HG03103 (cell line): ENCODE measurements around the gene KCNJ12.

ENCODE experiments used
- ATAC-seq: cut with Tn5 transposase; IDR thresholded peaks from one replicate; pipeline ENCODE4 v1.9.1; 2021; ENCODE audit warnings: low read depth; ENCODE audit not compliant: unreplicated experiment

Gene KCNJ12

DNA sequence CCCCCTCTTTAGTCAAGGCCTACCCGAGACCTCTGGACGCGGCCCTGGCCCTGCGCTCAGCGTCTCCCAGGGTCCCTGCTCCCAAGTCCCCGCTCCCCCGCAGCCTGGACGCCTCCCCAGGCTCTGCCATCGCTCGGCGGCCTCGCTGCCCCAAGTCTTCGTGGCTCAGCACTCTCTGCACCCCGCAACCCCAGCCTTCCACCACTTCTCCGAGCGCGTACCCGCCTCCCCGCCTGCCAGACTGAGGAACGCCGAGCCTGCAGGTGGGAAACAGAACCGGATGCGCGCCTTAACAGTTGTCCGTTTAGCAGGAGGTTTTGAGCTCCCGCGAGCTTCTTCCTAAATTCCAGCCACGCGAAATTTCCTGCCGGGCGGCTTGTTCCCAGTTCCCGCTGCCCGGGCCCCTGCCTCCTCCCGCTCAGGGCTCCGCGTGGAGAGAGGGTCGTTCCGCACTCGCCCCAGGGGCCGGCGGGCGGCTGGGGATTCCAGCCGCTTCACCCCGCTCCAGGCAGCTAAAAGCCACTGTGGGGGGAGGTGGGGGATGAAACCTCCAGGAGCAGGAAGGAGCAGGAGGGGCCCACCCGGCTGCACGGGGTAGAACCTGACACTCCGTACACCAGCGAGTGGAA is 87.7 kb downstream of the KCNJ12 start:
- ATAC-seq: no peak

DNA sequence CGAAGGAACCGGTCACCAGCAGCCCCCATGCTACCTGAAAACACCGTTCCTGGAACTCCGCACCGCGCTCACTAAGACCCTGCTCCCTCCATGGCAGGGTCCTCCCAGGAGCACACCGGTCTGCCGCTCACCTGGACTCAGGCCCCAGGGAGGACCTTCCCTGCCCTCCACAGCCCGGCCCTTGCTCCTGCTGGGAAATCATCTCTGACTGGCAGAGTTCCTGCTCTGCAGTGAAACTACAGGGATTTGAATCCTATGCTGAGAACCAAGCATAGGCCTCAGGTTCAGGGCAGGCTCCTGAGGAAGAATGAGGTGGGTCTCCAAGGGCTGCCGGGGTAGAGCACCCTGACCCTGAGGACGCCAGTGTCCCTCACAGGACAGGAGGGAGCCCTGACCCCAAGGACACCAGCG is 88.5 kb downstream of the KCNJ12 start:
- ATAC-seq: no peak

DNA sequence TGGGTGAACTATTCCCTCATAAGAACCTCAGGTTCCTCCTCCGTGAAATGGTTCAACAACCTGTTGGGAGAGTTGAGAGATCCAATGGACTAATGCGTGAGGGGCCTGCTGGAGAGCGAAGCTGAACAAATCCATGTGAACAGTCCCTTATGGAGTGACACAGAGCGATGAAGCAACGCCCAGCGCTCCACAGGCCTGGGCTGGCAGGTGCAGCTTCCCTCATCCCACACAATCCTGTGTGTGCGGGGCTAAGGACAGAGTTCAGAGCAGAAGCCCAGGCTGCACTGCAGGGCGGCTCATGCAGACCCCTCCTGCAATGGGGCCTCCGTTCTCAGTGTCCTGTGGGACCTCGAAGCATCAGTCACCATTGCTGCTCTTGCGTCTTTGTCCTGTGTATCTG is 90.4 kb downstream of the KCNJ12 start:
- ATAC-seq: no peak

DNA sequence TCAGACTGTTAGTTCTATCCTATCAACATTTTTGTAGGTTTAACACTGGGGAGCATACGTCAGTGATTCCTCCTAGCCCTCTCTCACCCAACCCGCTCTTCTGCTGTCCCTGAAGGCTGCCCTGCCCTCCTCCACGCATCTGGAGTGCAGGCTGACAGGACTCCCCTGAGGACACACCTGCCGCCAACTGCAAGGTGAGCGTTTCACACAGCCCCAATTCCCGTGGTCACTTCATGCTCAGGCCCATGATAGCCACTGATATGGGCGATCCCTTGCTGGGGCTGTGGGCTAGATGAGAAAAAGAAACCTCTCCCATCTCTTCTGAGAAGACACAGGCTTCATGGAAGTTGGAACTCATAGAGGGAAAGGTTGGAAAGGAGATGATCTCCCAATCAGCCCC is 91.0 kb downstream of the KCNJ12 start:
- no peak for ATAC-seq

DNA sequence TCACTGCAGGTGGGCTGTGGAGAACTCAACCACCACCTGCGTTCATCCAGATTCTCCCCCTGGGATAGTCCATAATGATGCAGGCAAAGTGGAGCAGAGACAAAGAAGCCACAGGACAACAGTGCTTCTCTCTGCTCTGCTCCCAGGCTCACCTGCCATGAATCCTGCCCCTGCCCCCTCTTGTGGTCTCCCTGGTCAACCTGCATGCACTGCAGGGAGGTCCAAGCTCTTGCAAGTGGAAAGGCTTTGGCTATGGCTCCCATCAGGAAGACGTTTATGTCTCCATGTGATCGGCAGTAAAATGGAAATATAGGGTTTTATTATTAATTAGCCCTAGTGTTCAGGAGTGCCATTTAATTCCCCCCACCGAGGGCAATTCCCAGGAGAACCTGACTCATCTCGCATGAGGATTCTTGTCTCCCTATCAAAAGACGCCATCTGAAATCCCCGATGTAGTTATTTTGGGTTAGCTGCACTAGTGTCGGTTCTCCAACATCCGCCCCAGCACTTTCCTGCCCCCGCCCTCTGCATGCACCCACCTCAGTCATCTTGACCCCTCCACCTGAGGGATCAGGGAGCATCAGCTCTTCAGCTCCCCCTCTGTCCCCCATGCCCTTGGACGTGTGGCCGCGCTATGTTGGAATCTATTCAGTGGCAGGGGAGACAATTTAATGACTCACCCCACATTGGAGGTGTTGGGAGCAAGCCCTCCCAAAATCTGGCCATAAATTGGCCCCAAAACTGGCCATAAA is 91.8 kb downstream of the KCNJ12 start:
- ATAC-seq: no peak
